Suprapubic skin (tissue), 3 donors: ENCODE data around the gene FBXL22.

Source experiments
- EP300 ChIP-seq: sonication (generic); formaldehyde crosslinking; IDR thresholded peaks from one replicate; pipeline ENCODE4 v1.6.1; 2017; ENCODE audit warnings: antibody characterized with exemption
- POLR2A ChIP-seq, 2 donors: fragments of 450-650 bp; IDR thresholded peaks; one replicate each; pipeline ENCODE4 v1.6.1; 2017; ENCODE audit warnings: antibody characterized with exemption in 2 of 2, mild to moderate bottlenecking in 2 of 2, moderate library complexity in 2 of 2
- TF ChIP-seq, protein P1 (sequence below), 2 donors: fragments of 200-600 bp in 1 of 2; fragments of 450-650 bp in 1 of 2; sonication (generic) in 1 of 2; IDR thresholded peaks; one replicate each; pipeline ENCODE4 v1.5.1; 2016 to 2019; ENCODE audit warnings: antibody characterized with exemption in 2 of 2, mild to moderate bottlenecking in 1 of 2, moderate library complexity in 1 of 2

DNA sequence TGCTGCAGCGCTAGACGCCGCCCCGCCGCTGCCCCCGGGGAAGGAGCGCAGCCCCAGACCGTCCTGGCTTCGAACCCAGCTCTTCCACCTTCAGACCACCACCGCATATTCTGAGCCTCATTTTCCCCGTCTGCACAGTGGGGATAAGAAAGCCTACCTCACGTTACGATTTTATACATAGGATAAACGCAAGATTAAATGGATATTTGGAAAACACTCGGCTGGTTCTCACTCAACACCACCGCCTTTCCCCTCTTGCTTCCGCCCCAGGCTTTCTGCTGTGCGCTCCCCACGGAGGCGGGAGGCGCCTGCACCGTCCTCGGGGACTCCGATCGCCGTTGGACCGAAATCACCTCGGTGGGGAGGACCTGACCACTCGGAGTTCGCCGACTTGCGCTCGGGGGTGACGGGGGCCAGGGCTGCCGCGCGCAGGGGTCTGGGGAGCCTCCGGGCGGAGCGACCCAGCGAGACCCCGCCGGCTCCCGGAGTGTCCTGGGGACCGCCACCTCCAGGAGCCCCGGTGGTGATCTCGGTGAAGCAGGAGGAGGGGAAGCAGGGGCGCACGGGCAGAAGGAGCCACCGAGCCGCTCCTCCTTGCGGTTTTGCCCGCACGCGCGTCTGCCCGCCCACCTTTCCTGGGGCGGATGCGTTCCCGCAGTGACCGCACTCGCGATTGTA is 4.0 kb downstream of the FBXL22 start:
- TF ChIP-seq, protein P1, sequence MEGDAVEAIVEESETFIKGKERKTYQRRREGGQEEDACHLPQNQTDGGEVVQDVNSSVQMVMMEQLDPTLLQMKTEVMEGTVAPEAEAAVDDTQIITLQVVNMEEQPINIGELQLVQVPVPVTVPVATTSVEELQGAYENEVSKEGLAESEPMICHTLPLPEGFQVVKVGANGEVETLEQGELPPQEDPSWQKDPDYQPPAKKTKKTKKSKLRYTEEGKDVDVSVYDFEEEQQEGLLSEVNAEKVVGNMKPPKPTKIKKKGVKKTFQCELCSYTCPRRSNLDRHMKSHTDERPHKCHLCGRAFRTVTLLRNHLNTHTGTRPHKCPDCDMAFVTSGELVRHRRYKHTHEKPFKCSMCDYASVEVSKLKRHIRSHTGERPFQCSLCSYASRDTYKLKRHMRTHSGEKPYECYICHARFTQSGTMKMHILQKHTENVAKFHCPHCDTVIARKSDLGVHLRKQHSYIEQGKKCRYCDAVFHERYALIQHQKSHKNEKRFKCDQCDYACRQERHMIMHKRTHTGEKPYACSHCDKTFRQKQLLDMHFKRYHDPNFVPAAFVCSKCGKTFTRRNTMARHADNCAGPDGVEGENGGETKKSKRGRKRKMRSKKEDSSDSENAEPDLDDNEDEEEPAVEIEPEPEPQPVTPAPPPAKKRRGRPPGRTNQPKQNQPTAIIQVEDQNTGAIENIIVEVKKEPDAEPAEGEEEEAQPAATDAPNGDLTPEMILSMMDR (IDR thresholded peaks at IDR 0.05), result no peak
- TF ChIP-seq EP300 (no peak), POLR2A (IDR thresholded peaks at IDR 0.05) (no peak)
